HTERT RPE-1 (cell line): ENCODE measurements around the gene PSEN1.

Experiments
- in situ Hi-C: fragments of 300-500 bp; cut with MboI; formaldehyde crosslinking; loops from 4 replicates; pipeline ENCODE4 v1.14.3; 2020; ENCODE audit warnings: low sequenced_read_pairs

Gene PSEN1

DNA sequence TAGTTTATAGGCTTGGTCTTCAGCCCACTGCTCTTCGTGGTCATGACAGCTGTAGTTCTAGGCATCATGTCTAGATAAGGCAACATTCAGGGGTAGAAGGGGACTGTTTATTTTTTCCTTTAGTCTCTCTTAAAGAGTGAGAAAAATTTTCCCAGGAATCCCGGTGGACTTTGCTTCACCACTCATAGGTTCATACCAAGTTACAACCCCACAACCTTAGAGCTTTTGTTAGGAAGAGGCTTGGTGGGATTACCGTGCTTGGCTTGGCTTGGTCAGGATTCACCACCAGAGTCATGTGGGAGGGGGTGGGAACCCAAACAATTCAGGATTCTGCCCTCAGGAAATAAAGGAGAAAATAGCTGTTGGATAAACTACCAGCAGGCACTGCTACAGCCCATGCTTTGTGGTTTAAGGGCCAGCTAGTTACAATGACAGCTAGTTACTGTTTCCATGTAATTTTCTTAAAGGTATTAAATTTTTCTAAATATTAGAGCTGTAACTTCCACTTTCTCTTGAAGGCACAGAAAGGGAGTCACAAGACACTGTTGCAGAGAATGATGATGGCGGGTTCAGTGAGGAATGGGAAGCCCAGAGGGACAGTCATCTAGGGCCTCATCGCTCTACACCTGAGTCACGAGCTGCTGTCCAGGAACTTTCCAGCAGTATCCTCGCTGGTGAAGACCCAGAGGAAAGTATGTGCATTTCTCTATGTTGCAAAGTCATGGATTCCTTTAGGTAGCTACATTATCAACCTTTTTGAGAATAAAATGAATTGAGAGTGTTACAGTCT is 75.1 kb downstream of the PSEN1 start:
- in situ Hi-C loops: no loop called here

DNA sequence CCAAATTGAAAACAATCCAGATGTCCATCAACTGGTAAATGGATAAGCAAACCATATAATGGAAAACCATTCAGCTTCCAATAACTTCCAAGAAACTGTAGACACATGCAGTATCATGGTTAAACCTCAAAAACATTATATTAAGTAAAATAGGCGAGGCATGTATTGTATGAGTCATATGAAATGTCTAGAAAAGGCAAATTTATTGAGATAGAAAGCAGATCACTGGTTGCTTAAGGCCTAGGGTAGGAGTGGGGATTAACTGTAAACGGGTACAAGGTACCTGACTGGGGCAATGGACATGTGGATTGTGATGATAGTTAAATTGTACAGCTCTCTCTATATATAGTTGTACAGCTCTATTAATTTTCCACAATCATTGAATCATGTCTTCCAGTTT is 79.7 kb downstream of the PSEN1 start:
- in situ Hi-C loops: no loop called here

DNA sequence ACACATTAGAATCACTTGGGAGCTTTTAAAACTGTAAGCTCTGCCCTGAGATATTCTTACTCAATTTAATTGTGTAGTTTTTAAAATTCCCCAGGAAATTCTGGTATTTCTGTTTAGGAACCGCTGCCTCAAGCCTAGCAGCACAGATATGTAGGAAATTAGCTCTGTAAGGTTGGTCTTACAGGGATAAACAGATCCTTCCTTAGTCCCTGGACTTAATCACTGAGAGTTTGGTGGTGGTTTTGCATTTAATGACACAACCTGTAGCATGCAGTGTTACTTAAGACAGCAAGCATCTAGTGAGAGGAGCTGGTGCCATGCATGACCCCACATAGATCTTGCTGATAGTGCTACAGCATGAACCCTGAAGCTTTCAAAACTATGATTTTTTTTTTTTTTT is 81.1 kb downstream of the PSEN1 start:
- in situ Hi-C loops: no loop called here

DNA sequence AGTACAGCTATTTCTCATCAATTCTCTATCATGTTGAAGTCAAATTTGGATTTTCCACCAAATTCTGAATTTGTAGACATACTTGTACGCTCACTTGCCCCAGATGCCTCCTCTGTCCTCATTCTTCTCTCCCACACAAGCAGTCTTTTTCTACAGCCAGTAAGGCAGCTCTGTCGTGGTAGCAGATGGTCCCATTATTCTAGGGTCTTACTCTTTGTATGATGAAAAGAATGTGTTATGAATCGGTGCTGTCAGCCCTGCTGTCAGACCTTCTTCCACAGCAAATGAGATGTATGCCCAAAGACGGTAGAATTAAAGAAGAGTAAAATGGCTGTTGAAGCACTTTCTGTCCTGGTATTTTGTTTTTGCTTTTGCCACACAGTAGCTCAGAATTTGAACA is 83.8 kb downstream of the PSEN1 start:
- in situ Hi-C loops: no loop called here

DNA sequence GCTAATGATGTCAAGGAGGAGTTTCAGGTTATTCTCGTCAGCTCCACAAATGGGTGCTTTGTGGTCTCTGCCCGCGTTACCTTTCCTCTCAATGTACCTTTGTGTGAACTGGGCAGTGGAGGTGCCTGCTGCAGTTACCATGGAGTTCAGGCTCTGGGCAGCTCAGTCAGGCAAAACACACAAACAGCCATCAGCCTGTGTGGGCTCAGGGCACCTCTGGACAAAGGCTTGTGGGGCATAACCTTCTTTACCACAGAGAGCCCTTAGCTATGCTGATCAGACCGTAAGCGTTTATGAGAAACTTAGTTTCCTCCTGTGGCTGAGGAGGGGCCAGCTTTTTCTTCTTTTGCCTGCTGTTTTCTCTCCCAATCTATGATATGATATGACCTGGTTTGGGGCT is 84.3 kb downstream of the PSEN1 start:
- in situ Hi-C loops: no loop called here

DNA sequence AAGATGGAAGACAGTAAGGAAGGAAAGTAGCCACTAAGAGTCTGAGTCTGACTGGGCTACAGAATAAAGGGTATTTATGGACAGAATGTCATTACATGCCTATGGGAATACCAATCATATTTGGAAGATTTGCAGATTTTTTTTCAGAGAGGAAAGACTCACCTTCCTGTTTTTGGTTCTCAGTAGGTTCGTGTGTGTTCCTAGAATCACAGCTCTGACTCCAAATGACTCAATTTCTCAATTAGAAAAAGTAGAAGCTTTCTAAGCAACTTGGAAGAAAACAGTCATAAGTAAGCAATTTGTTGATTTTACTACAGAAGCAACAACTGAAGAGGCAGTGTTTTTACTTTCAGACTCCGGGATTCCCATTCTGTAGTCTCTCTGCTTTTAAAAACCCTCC is 85.6 kb downstream of the PSEN1 start:
- in situ Hi-C loops: no loop called here

DNA sequence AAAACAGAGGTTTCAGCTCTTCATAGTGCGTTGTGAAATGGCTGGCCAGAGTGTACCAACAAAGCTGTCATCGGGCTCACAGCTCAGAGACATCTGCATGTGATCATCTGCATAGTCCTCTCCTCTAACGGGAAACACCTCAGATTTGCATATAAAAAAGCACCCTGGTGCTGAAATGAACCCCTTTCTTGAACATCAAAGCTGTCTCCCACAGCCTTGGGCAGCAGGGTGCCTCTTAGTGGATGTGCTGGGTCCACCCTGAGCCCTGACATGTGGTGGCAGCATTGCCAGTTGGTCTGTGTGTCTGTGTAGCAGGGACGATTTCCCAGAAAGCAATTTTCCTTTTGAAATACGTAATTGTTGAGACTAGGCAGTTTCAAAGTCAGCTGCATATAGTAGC is 86.7 kb downstream of the PSEN1 start:
- in situ Hi-C loops: no loop called here

DNA sequence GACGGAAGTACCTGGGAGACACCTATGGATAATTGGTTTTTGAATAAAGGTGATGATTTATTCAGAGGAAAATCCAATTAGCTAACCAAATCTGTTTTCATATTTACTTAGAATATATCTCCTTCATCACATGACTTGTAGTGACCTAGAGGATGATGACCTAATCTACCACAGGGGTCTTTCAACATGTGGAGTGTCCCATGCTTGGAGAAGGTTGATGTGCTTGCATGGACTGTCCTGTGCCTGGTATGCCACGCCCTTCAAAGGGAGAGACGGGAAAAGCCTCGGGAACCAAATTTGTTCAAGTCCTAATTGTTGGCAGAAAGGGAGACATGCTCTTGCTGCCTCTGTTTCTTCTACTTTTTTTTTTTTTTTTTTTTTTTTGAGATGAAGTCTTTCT is 89.2 kb downstream of the PSEN1 start:
- in situ Hi-C loops: no loop called here

DNA sequence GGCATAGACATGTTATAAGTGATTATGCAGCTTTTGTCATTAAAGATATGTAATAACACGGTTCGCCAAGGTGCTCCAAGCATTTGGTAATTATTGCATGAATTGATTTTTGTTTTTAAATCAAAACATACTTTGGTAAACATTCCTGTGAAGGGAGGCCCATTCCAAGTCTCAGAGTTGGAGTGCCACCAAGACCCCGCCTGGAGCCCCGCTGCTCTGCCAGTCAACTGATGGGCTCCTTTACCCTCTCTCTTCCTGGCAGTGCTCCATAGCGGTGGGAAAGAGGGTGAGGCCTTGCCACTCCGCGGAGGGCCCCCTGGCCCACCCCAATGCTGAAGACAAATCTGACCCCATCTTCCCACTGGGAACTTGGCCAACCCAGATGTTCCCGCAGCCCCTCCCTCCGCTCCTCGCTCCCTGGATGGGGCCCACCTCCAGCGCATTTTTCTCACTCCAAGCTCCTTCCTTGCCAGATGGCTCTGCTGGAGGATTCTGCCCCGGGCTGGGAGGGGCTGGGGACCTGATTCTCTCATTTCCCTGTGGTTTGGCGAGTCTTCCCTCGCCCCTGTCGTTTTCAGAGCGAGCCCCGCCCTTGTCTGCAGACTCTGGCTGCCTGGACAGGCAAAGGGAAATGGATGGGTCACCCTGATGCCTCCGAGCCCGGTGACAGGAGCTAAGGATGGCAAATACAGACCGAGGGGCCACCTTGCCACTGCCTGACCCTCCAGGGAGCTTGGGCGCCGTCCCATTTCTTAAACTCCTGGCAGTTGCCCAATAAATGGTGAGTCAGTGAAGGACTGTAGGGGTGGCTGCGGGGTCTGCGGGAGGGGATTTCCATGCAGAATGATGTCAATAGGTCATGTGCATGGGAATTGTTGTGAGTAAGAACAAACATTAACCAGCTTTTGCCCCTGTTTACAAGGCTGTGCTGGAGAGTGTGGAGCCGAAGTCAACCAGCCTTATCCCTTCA is 91.8 kb downstream of the PSEN1 start:
- in situ Hi-C loops: no loop called here

DNA sequence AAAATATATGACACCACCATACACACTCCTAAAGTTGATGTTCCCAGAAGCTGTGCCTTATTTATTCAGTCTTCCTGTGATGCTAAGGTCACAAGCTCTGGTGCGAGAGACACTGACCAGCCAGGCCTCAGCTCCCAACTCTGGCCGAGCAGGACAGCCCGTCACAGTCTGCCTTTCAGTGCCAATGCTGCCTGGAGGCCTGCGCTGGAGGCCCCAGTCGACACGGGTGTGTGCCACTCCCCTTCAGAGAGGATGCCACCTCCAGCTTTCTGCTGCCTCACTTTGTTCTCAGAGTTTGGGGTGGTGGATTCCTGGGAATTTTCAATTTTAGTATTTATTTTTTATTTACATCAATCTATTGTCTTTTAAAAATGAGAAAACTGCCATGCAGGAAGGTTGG is 93.7 kb downstream of the PSEN1 start:
- in situ Hi-C loops: no loop called here

DNA sequence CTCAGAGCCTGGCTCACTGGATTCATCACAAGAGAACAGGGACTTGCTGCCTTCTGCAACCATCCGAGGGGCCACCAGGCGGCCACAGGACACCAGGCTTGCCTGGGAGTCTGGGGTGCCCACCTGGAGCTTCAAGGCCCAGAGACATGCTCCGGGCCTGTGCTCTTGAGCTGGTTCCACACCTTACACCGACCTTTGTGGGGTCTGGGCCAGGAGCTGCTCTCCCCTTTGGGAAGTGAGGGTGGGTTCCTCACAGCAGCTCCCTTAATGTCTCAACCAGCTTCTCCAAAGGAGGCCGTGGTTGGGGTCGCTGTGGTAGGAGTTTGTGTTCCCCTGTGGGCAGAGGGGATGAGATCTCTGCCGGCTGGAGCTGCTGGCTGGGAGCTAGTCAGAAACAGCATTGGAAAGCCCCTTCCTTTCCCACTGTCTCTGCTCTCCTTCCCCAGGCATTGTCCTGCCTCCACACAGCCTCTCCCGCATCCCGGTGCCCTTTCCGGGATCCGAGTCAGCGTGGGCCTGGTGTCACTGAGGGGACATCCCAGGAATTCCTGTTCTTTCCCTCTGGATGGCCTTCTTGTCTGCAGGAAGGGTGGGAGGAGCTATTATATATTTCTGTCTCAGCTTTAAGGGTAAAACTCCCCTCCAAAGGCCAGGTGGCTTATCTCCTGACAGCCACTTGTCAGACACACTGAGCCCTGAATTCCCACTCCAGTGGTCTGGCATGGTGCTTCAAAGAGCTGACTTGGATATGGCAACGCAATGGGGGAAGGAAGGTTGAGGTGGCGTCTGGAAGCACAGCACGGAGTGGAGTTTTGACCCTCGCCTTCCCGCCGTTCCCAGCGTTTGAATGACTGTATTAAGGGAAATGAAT is 95.9 kb downstream of the PSEN1 start:
- in situ Hi-C loops: no loop called here

DNA sequence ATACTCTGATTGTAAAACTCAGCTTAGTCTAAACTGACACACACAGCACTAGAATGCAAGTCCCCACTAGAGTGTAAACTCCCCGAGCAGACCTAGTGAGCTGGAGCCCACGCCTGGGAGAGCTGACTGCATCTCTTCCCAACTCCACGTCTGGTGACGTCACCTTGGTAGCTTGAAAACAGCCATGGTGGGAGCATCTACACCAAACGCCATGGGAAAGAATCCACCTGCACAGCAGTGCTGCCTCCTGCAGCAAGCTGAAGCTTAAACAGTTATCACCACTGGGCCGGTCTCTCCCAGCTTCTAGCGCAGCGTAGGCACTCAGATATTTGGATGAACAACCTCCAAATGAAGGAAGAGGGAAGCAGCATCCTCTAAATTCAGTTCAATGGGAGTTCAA is 96.7 kb downstream of the PSEN1 start:
- in situ Hi-C loops: no loop called here

DNA sequence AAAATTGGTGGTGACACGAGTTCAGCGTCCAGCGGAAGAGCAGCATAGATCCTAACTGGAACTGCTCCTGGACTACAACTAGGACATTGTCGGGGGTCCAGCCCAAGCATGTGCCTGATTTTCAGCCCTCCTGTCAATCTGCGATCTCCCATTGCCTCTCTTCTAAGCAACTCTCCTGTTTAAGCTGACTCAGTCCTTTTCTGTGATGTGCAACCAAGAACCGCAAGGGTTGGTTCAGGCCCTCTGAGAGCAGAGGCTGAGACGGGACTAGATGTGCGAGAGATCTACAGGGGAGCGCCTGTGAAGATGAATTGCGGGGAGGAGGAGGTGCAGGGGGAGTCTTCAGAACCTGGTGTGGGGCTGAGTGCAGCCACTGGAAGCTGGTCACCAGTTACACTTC is 97.3 kb downstream of the PSEN1 start:
- in situ Hi-C loops: no loop called here

DNA sequence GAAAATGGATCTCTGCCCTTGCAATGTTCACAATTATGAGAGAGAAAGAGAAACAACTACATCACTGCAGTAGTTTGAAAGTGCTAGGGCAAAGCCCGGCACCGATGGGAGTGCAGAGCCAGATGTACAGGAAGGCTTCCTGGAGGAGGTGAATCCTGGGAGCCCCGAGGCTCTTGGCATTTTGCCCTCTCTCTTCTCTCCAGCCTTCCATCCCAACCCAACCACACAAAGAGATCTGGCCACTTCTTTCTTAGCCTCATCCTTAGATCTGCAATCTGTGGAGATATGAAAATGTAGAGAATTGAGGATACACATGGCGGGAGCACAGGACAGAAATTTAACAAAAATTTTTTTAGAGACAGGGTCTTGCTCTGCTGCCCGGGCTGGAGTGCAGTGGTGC is 97.7 kb downstream of the PSEN1 start:
- in situ Hi-C loops: no loop called here

DNA sequence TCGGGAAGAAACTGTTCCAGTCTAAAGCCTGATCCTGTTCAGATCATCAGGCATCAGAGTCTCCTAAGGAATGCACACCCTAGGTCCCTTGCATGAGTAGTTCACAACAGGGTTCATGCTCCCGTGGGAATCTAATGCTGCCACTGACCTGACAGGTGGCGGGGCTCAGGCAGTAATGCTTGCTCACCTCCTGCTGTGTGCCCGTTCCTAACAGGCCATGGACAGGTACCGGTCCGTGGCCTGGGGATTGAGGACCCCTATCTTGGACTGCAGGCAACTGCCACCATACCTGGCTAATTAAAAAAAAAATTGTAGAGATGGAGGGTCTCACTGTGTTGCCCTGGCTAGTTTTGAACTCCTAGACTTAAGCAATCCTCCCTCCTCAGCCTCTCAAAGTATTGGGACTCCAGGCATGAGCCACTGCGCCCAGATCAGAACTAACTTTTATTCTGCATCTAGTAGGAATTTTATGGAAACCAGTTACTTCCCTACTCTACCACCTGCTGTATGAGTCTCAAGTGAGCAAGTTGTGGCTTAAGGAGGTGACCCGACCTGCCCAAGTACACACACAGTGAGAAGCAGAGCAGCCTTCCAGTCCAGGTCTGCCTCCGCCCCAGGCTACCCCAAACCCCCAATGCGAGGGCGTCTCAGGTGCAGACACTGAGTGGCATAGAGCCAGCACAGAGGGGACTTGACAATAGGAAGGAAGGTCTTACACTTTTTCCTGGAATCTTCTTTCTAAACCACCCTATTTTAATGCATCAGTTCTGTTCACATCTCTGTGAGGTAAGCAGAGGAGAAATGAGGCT is 98.5 kb downstream of the PSEN1 start:
- in situ Hi-C loops: no loop called here

DNA sequence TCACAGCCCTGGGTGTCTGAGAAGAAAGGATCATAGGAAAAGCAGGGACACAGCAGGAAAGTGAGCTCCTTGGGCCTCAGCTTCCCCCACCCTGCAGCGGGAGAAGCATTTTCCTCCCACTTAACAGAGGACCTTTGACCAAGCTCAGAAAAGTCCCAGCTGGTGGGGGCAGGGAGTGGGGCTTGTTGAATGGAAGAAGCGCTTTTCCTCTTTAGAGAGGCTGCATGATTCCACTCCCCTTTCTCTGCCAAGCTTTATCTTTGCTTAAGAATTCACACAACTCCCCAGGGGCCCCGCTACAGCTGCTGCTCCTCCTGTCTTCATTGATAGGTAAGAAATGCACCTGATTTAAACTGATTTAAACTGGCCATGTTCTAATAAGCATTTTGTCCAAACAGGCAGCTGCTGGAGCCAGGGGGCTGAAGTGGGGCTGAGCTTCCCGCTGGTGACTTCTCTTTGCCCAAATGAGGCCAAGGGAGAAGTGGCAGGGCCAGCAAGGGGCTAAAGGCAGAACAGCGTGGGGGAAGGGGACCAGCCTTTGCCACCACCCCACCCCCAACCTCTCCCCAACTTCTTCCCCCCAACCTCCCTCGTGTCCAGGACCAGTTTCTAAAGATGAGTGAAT is 99.3 kb downstream of the PSEN1 start:
- in situ Hi-C loops: no loop called here

DNA sequence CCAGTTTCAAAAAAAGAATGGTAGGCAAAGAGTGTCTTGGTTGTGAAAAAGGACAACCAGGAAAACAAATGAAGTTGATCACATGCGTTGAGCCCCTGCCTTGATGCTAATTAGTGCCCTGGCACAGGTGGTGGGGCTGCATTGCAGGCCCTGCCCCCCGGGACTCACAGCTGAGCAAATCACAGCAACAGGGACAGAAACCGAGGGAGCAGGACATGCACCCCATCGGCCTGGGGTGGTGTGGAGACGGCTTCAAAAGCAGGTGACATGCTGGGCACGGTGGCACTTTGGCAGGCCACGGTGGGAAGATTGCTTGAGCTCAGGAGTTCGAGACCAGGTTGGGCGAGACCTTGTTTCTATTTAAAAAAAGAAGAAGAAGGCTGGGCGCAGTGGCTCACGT is 99.8 kb downstream of the PSEN1 start:
- in situ Hi-C loops: no loop called here

DNA sequence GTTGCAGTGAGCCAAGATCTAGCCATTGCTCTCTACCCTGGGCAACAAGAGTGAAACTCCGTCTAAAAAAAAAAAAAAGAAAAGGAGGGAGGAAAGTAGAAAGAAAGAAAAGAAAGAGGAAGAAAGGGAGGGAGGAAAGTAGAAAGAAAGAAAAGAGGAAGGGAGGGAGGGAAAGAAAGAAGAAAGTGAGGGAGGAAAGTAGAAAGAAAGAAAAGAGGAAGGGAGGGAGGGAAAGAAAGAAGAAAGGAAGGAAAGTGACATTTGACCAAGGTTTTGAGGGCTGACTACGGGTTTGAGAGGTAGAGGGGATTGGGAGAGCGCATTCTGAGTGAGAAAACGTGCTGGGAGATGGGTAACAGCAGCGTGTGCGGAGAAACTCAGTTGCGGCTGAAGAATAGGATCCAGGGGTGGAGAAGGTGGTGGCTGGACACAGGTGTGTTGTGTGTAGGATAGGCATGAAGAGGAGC is 100.5 kb downstream of the PSEN1 start:
- in situ Hi-C loops: no loop called here

DNA sequence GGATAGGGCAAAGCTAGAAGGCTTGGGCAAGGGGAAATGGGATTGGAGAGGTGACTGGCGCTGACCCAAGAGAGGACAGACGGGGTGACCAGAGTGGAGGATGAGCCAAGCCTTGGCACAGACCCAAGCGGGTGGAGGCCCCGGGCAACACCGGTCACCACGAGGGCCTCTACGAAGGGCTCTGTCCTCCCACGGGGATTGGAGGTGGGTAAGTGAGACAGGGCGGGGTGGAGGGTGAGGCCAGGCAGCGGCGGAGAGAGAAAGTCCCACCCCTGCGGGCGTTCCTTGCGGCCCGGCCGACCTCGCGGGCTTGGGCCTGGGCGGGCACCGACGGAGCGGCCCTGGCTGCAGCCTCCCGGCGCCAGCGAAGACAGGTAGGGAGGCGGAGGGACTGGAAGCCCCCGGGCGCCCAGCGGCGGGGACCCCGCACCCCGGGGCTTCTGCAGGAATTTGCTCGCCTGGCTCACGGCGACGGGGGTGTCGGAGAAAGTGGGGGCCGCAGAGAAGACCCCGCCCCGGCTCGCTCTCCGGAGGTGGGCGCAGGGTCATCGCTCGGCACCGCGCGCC is 101.0 kb downstream of the PSEN1 start, which contains the start of gene PAPLN:
TSS of gene PAPLN (plus strand) at position 288 of the 567 bp plus-strand sequence. CDS start 2,273 bp downstream, outside the sequence.
- in situ Hi-C loops: no loop called here
